Neural cell (in vitro differentiated cells): ENCODE results near the gene TPM2. TPM values are rescaled to one million over a fixed set of nuclear protein-coding genes. Genes with fewer than 3 reads are reported as not detected.

ENCODE experiments used
- H2AFZ ChIP-seq: fragments of 200-600, 300-800 bp; sonication (generic), shearing (Covaris generic); 2 replicates; pipeline ENCODE4 v1.6.0; 2014; ENCODE audit warnings: low read depth, mild to moderate bottlenecking, antibody characterized with exemption, low read length, moderate library complexity
- H3F3A ChIP-seq: fragments of 200-600 bp; shearing (Covaris generic); 2 replicates; pipeline ENCODE4 v1.6.1; 2016; ENCODE audit warnings: mild to moderate bottlenecking, moderate library complexity, mixed read lengths, antibody characterized with exemption, low read length; ENCODE audit not compliant: insufficient read depth, poor library complexity, severe bottlenecking
- H3K27ac ChIP-seq: fragments of 200-600, 300-800 bp; sonication (generic), shearing (Covaris generic); 2 replicates; pipeline ENCODE4 v1.5.1; 2014; ENCODE audit warnings: mild to moderate bottlenecking, low read length, moderate library complexity
- H3K27me3 ChIP-seq: fragments of 300-800, 200-600 bp; sonication (generic), shearing (Covaris generic); 2 replicates; pipeline ENCODE4 v1.6.0; 2014; ENCODE audit warnings: mild to moderate bottlenecking, low read depth, low read length, moderate library complexity; ENCODE audit not compliant: insufficient read depth
- H3K36me3 ChIP-seq: fragments of 300-800, 200-600 bp; sonication (generic), shearing (Covaris generic); 2 replicates; pipeline ENCODE4 v1.5.1; 2014; ENCODE audit warnings: mild to moderate bottlenecking, antibody characterized with exemption, low read length, moderate library complexity; ENCODE audit not compliant: insufficient read depth
- H3K4me2 ChIP-seq: fragments of 300-800, 200-600 bp; sonication (generic), shearing (Covaris generic); 2 replicates; pipeline ENCODE4 v1.6.0; 2014; ENCODE audit warnings: mild to moderate bottlenecking, low read length
- H3K4me3 ChIP-seq: fragments of 300-800, 200-600 bp; sonication (generic), shearing (Covaris generic); 2 replicates; pipeline ENCODE4 v1.5.1; 2014; ENCODE audit warnings: mild to moderate bottlenecking, low read length, moderate library complexity
- H3K79me2 ChIP-seq: fragments of 200-600 bp; shearing (Covaris generic); replicated peaks from 2 replicates; pipeline ENCODE4 v1.6.0; 2014; ENCODE audit warnings: mild to moderate bottlenecking, low read length, moderate library complexity; ENCODE audit not compliant: insufficient read depth
- H3K9ac ChIP-seq: fragments of 300-800, 200-600 bp; sonication (generic), shearing (Covaris generic); 2 replicates; pipeline ENCODE4 v1.6.1; 2016; ENCODE audit warnings: mild to moderate bottlenecking, low read length, mixed read lengths
- H3K9me2 ChIP-seq: fragments of 200-600 bp; shearing (Covaris generic); 2 replicates; pipeline ENCODE4 v1.6.1; 2016; ENCODE audit warnings: mild to moderate bottlenecking, low read length, mixed read lengths; ENCODE audit not compliant: insufficient read depth
- H3K9me3 ChIP-seq: fragments of 200-600, 300-800 bp; sonication (generic), shearing (Covaris generic); 2 replicates; pipeline ENCODE4 v1.6.1; 2016; ENCODE audit warnings: mild to moderate bottlenecking, mixed run types, low read length, moderate library complexity, mixed read lengths
- H4K20me1 ChIP-seq: fragments of 200-600 bp; shearing (Covaris generic); 2 replicates; pipeline ENCODE4 v1.6.1; 2016; ENCODE audit warnings: mild to moderate bottlenecking, mixed run types; ENCODE audit not compliant: insufficient read depth
- EP300 ChIP-seq: fragments of 450-650 bp; conservative IDR thresholded peaks from 2 replicates; pipeline ENCODE4 v1.6.1; 2014; ENCODE audit warnings: antibody characterized with exemption, mild to moderate bottlenecking, moderate library complexity; ENCODE audit not compliant: poor library complexity, severe bottlenecking
- EZH2 ChIP-seq: fragments of 200-600, 300-800 bp; shearing (Covaris generic), sonication (generic); IDR thresholded peaks from 2 replicates; pipeline ENCODE4 v1.6.1; 2014; ENCODE audit warnings: antibody characterized with exemption, low read length, borderline replicate concordance, mild to moderate bottlenecking; ENCODE audit not compliant: insufficient read depth, poor library complexity, severe bottlenecking
- MXI1 ChIP-seq: fragments of 450-650 bp; conservative IDR thresholded peaks from 2 replicates; pipeline ENCODE4 v1.6.1; 2014; ENCODE audit warnings: antibody characterized with exemption, mild to moderate bottlenecking; ENCODE audit not compliant: poor library complexity, severe bottlenecking
- POLR2AphosphoS5 ChIP-seq: IDR thresholded peaks from 2 replicates; pipeline ENCODE4 v1.6.1; 2012
- RAD21 ChIP-seq: fragments of 450-650 bp; conservative IDR thresholded peaks from 2 replicates; pipeline ENCODE4 v1.6.1; 2014; ENCODE audit warnings: antibody characterized with exemption, mild to moderate bottlenecking, moderate library complexity
- REST ChIP-seq: IDR thresholded peaks from 2 replicates; pipeline ENCODE4 v1.6.1; 2012; ENCODE audit warnings: borderline replicate concordance
- SMC3 ChIP-seq: fragments of 450-650 bp; conservative IDR thresholded peaks from 2 replicates; pipeline ENCODE4 v1.6.1; 2014; ENCODE audit warnings: antibody characterized with exemption, mild to moderate bottlenecking, moderate library complexity; ENCODE audit not compliant: poor library complexity
- TAF1 ChIP-seq: IDR thresholded peaks from 2 replicates; pipeline ENCODE4 v1.6.1; 2012; ENCODE audit warnings: low read depth
- polyA plus RNA-seq: library from polyadenylated mRNA; depleted of rRNA; stranded (reverse); fragments of >200 nt; gene quantifications from 2 replicates; pipeline ENCODE4 v1.2.3, GENCODE V29; 2014
- TF ChIP-seq, protein P1 (sequence below): fragments of 450-650 bp; IDR thresholded peaks from 2 replicates; pipeline ENCODE4 v1.5.1; 2014; ENCODE audit warnings: antibody characterized with exemption, mild to moderate bottlenecking, moderate library complexity; ENCODE audit not compliant: poor library complexity, severe bottlenecking

TPM2 gene
- polyA plus RNA-seq, 1 donor from 2014 or later: not detected

DNA sequence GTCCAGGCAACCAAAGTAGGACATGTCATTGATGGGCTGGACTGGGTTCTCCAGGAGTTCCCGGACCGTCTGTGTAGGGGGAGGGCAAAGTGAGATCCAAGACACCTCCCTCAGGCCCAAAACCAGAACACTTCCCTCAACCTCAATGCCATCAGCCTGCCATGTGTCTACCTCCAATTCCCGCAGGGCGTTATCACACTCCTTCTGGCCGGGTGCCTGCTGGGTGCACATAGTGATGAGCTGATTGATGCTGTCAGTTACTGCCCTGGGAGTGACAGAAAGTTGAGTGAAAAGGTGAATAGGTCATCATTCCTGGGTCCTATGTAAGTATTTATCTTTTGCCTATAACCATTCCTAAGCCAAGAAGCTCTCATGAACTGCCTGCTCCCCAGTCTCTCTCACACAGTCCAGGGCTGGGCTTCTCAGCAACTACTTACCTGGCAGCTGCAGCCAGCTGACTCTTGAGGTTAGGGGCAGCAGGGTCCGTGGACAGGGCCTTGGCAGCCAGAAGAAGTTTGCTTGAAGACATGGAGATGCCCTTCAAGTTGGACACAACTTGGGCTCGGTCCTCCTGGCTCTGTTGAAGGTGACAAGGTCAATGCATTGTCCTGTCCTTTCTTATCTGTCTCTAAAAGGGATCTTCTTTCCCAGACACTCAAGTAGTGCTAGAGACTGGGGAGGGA is 21.2 kb upstream of the TPM2 start:
- Histone ChIP-seq H4K20me1 (no peaks in the 10 kb centered on the region), H3K27ac (no peak overlapping the region), H3K9ac (no peak overlapping the region), H2AFZ (no peak overlapping the region), H3K9me2 (no peaks in the 10 kb centered on the region), H3K9me3 (no peaks in the 10 kb centered on the region), H3K36me3 (peaks cover 12% of the 10 kb centered on the region), H3K4me2 (no peak overlapping the region), H3K79me2 (no peaks in the 10 kb centered on the region), H3K27me3 (no peaks in the 10 kb centered on the region), H3F3A (no peaks in the 10 kb centered on the region), H3K4me3 (no peak overlapping the region)
- TF ChIP-seq SMC3 (no peak), EP300 (no peak), POLR2AphosphoS5 (no peak), EZH2 (no peak), TAF1 (no peak), RAD21 (no peak), REST (no peak), MXI1 (no peak)
- TF ChIP-seq, protein P1, sequence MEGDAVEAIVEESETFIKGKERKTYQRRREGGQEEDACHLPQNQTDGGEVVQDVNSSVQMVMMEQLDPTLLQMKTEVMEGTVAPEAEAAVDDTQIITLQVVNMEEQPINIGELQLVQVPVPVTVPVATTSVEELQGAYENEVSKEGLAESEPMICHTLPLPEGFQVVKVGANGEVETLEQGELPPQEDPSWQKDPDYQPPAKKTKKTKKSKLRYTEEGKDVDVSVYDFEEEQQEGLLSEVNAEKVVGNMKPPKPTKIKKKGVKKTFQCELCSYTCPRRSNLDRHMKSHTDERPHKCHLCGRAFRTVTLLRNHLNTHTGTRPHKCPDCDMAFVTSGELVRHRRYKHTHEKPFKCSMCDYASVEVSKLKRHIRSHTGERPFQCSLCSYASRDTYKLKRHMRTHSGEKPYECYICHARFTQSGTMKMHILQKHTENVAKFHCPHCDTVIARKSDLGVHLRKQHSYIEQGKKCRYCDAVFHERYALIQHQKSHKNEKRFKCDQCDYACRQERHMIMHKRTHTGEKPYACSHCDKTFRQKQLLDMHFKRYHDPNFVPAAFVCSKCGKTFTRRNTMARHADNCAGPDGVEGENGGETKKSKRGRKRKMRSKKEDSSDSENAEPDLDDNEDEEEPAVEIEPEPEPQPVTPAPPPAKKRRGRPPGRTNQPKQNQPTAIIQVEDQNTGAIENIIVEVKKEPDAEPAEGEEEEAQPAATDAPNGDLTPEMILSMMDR: no peak

GRCh38 chr9:35708146-35708545 is 18.4 kb upstream of the TPM2 start:
- TF ChIP-seq TAF1 (no peak), MXI1 (no peak), SMC3 (no peak), EZH2 (no peak), EP300 (no peak), POLR2AphosphoS5 (no peak), REST (no peak), RAD21 (no peak)
- TF ChIP-seq, protein P1: no peak
- Histone ChIP-seq H3K79me2 (no peaks in the 10 kb centered on the region), H3K9ac (no peak overlapping the region), H3K9me2 (no peaks in the 10 kb centered on the region), H2AFZ (no peak overlapping the region), H3F3A (no peaks in the 10 kb centered on the region), H3K9me3 (no peaks in the 10 kb centered on the region), H3K27me3 (no peaks in the 10 kb centered on the region), H3K36me3 (peaks cover 12% of the 10 kb centered on the region), H3K27ac (no peak overlapping the region), H4K20me1 (no peaks in the 10 kb centered on the region), H3K4me3 (no peak overlapping the region), H3K4me2 (no peak overlapping the region)
